Stomach smooth muscle (tissue), 2 donors: Measurements from ENCODE around the gene SOX5.

Experiments used
- H3K27ac ChIP-seq: one replicate; pipeline ENCODE4 v1.7.0; 2013; ENCODE audit warnings: mild to moderate bottlenecking, low read length, inconsistent platforms
- H3K27me3 ChIP-seq, 2 donors: one replicate each; pipeline ENCODE4 v1.7.0; 2013; ENCODE audit warnings: low read length in 2 of 2; ENCODE audit not compliant: insufficient read depth in 2 of 2, control insufficient read depth in 1 of 2
- H3K36me3 ChIP-seq, 2 donors: one replicate each; pipeline ENCODE4 v1.7.0; 2013; ENCODE audit warnings: low read length in 2 of 2; ENCODE audit not compliant: control insufficient read depth in 2 of 2, insufficient read depth in 2 of 2
- H3K4me1 ChIP-seq: one replicate; pipeline ENCODE4 v1.7.0; 2013; ENCODE audit warnings: low read length; ENCODE audit not compliant: control insufficient read depth, insufficient read depth
- H3K4me3 ChIP-seq, 2 donors: one replicate each; pipeline ENCODE4 v1.7.0; 2013; ENCODE audit warnings: low read length in 2 of 2
- H3K9ac ChIP-seq, 2 donors: one replicate each; pipeline ENCODE4 v1.7.0; 2013; ENCODE audit warnings: low read length in 2 of 2, mild to moderate bottlenecking in 1 of 2
- H3K9me3 ChIP-seq, 2 donors: one replicate each; pipeline ENCODE4 v1.7.0; 2013; ENCODE audit warnings: low read length in 2 of 2; ENCODE audit not compliant: control insufficient read depth in 2 of 2
- donor health status: healthy.
- donor health status: Pancreatic carcinoma.

Gene SOX5

GRCh38 chr12:23699031-23699430 lies 250.4 kb downstream of the SOX5 start:
- Histone ChIP-seq H3K27ac (no peak overlapping the region), H3K4me1 (no peaks in the 10 kb centered on the region), H3K36me3 (no peaks in the 10 kb centered on the region), H3K27me3 (no peaks in the 10 kb centered on the region), H3K9ac (no peak overlapping the region), H3K9me3 (peaks cover 0 to 3% of the 10 kb centered on the region in 2 donors), H3K4me3 (no peak overlapping the region)

DNA sequence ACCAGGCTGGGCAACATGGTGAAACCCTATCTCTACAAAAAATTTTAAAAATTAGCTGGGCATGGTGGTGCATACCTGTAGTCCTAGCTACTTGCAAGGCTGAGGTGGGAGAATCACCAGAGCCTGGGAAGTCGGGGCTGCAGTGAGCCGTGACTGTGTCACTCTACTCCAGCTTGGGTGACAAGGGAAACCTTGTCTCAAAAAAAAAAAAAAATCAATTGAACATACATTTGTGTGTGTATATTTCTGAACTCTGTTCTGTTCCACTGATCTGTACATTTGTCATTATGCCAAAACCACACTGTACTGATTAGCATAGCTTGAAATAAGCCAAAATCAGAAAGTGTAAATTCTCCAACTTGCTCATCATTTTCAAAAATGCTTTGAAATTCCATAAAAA lies 254.6 kb downstream of the SOX5 start:
- no peak overlapping the region for H3K4me3 ChIP-seq
- no peaks in the 10 kb centered on the region for H3K36me3 ChIP-seq
- H3K27ac ChIP-seq = no peak overlapping the region
- peaks cover 0 to 3% of the 10 kb centered on the region in 2 donors for H3K9me3 ChIP-seq
- H3K27me3 ChIP-seq = no peaks in the 10 kb centered on the region
- H3K9ac ChIP-seq = no peak overlapping the region
- no peaks in the 10 kb centered on the region for H3K4me1 ChIP-seq

DNA sequence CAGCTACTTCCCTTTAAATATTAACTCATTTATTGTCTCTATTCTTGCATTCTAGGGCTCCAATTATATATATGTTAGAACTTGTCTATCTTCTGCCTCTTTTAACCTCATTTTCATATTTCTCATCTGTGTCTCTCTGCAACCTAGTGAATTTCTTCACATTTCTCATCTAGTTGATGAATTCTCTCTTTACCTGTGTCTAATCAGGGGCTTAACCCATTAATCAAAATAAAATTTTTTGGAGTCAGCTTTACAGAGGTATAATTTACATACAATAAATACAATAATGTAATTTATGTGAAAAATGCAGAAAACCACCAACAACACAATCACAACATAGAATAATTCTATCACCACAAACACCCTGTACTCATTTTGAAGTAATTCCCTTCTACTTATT lies 255.2 kb downstream of the SOX5 start:
- peaks cover 0 to 3% of the 10 kb centered on the region in 2 donors for H3K9me3 ChIP-seq
- H3K4me1 ChIP-seq = no peaks in the 10 kb centered on the region
- H3K4me3 ChIP-seq = no peak overlapping the region
- H3K27ac ChIP-seq = no peak overlapping the region
- no peak overlapping the region for H3K9ac ChIP-seq
- H3K36me3 ChIP-seq = no peaks in the 10 kb centered on the region
- no peaks in the 10 kb centered on the region for H3K27me3 ChIP-seq

GRCh38 chr12:23687947-23688346 lies 261.5 kb downstream of the SOX5 start:
- Histone ChIP-seq H3K36me3 (no peaks in the 10 kb centered on the region), H3K27me3 (no peaks in the 10 kb centered on the region), H3K27ac (no peak overlapping the region), H3K4me1 (no peaks in the 10 kb centered on the region), H3K4me3 (no peak overlapping the region), H3K9ac (no peak overlapping the region), H3K9me3 (no peaks in the 10 kb centered on the region)

DNA sequence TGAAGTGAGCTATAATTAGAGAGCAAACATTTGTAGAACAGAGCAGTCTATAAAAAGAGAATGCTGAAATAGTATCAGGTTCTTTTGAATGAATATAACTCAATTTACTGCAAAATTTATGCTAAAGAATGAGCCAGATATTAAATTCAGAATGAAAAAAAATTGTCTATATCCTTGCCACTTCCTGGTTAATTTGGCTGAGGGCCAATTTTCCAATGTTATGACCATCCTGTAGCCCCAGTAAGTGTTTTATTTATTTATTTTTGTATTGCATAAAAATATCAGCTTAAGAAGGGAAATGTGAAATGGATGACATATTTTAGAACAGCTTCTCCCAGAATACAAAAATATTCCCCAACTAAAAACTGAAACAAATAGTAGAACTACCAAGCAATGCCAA lies 263.4 kb downstream of the SOX5 start:
- Histone ChIP-seq H3K27ac (no peak overlapping the region), H3K36me3 (no peaks in the 10 kb centered on the region), H3K9me3 (no peaks in the 10 kb centered on the region), H3K4me3 (no peak overlapping the region), H3K4me1 (no peaks in the 10 kb centered on the region), H3K9ac (no peak overlapping the region), H3K27me3 (no peaks in the 10 kb centered on the region)

DNA sequence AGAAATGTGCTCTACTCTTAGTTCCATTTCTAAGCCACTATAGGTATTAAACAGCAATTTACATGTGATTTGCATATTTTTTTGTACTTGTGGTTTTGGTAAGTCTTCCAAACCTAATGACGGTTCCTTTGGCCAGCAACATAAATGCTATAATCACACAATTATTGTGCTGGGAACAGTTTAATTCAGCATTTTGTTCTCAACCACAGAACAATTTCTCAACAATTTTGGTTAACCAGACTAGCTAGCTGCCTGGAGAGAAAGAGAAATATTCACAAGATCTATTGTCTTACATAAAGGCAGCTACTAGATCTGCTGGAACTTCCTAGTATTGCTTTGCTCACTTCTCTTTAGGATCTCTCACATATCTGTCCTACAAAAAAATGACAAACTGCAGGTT lies 265.3 kb downstream of the SOX5 start:
- H3K4me3 ChIP-seq = no peak overlapping the region
- H3K4me1 ChIP-seq = no peaks in the 10 kb centered on the region
- H3K27ac ChIP-seq = no peak overlapping the region
- no peaks in the 10 kb centered on the region for H3K27me3 ChIP-seq
- no peaks in the 10 kb centered on the region for H3K36me3 ChIP-seq
- H3K9me3 ChIP-seq = no peaks in the 10 kb centered on the region
- no peak overlapping the region for H3K9ac ChIP-seq

GRCh38 chr12:23681237-23681636 lies 268.2 kb downstream of the SOX5 start:
- Histone ChIP-seq H3K9ac (no peak overlapping the region), H3K4me1 (no peaks in the 10 kb centered on the region), H3K9me3 (no peaks in the 10 kb centered on the region), H3K36me3 (no peaks in the 10 kb centered on the region), H3K4me3 (no peak overlapping the region), H3K27ac (no peak overlapping the region), H3K27me3 (no peaks in the 10 kb centered on the region)

- no peak overlapping the region for H3K27ac ChIP-seq
- no peaks in the 10 kb centered on the region for H3K36me3 ChIP-seq
- no peaks in the 10 kb centered on the region for H3K9me3 ChIP-seq
- no peak overlapping the region for H3K4me3 ChIP-seq
- H3K27me3 ChIP-seq = no peaks in the 10 kb centered on the region
- no peak overlapping the region for H3K9ac ChIP-seq
- H3K4me1 ChIP-seq = no peaks in the 10 kb centered on the region
Observed at GRCh38 chr12:23674064-23674463, 275.4 kb downstream of the SOX5 start.

DNA sequence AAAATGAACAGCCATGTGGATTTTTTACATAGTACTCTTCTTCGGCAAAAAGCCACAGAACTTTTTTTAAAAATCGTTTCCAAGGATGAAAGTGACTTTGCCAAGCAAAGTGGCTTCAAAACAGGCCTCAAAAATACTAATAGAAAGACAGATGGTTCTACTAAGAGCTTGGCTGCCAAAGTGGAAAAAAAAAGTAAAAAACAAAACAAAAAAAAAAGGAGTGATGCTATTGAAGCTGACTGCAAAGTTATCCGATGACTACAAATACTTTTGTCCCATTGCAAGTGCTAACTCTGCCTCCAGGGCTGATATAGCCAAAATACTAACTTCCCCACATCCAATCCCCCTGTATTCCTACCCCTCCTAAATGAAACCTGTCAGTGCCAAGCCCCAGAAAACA lies 277.6 kb downstream of the SOX5 start:
- Histone ChIP-seq H3K9me3 (no peaks in the 10 kb centered on the region), H3K27ac (no peak overlapping the region), H3K36me3 (no peaks in the 10 kb centered on the region), H3K4me3 (no peak overlapping the region), H3K9ac (no peak overlapping the region), H3K4me1 (no peaks in the 10 kb centered on the region), H3K27me3 (no peaks in the 10 kb centered on the region)

- Histone ChIP-seq H3K27ac (no peak overlapping the region), H3K9ac (no peak overlapping the region), H3K9me3 (no peaks in the 10 kb centered on the region), H3K4me1 (no peaks in the 10 kb centered on the region), H3K4me3 (no peak overlapping the region), H3K36me3 (no peaks in the 10 kb centered on the region), H3K27me3 (no peaks in the 10 kb centered on the region)
Observed at GRCh38 chr12:23670684-23671083, 278.8 kb downstream of the SOX5 start.

DNA sequence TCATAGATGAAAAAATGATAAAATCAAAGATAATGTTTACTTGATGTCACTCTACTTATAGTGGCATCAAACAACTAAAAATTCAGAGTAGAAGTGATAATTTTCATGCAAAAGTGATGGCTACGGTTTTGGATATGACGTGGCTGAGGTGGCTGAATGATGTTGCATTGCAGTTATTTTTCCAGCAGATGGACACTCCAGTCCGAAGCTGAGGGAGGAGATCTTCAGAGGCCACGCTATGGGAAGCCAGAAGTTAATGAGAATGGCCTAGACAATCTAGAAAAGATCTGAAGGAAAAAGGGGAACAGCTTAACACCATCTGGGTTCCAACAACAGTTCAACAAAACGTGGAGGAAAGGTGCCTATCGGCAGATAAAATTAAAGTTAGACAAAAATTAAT lies 279.8 kb downstream of the SOX5 start:
- Histone ChIP-seq H3K4me1 (no peaks in the 10 kb centered on the region), H3K9me3 (no peaks in the 10 kb centered on the region), H3K9ac (no peak overlapping the region), H3K4me3 (no peak overlapping the region), H3K27me3 (no peaks in the 10 kb centered on the region), H3K36me3 (no peaks in the 10 kb centered on the region), H3K27ac (no peak overlapping the region)

- Histone ChIP-seq H3K4me3 (no peak overlapping the region), H3K9ac (no peak overlapping the region), H3K27ac (no peak overlapping the region), H3K36me3 (no peaks in the 10 kb centered on the region), H3K4me1 (no peaks in the 10 kb centered on the region), H3K27me3 (no peaks in the 10 kb centered on the region), H3K9me3 (no peaks in the 10 kb centered on the region)
Observed at GRCh38 chr12:23666866-23667265, 282.6 kb downstream of the SOX5 start.
